Fibroblast of skin of right biceps (primary cell): ENCODE results near the gene TBX1.

ENCODE experiments used
- DNase-seq: peaks from one replicate; pipeline ENCODE4 v3.0.0-alpha.2; 2013

TBX1 gene

DNA sequence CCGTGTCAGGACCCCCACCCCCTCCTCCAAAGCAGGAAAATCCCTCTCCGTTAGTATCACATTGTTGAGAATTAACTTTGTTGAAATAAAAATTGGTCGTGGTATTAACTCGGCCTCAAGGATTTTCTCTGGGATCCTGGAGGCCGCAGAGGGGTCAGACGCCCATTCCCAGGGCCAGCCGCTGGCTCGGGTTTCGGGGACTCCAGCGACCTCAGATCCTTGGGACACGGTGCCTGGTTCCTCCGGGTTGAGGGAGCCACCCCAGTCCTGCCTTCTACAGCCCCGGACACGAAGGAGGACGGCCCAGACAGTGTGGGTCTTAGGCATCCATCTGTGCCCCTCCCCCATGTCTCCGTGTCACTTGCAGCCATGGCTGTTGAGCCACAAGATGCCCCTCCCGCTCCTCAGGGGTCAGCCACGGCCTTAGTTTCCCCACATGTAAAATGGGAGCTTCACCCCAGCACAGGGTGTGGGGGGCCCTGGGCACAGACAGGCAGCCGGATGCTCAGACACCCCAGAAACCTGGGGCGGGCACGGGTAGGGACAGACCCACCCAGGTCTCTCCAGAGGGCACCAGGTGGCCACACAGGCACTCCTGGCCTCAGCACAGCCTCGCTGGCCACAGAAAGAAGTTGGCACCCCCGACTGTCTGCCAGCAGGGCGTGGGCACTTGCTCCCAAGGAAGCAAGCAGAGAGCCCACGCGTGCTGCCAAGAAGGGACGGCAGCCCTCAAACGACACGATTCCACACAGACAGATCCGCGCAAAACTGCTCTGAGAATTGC is 21.7 kb upstream of the TBX1 start:
- no peak for DNase-seq

GRCh38 chr22:19739448-19739895 is 21.1 kb upstream of the TBX1 start:
- DNase-seq = no peak

DNA sequence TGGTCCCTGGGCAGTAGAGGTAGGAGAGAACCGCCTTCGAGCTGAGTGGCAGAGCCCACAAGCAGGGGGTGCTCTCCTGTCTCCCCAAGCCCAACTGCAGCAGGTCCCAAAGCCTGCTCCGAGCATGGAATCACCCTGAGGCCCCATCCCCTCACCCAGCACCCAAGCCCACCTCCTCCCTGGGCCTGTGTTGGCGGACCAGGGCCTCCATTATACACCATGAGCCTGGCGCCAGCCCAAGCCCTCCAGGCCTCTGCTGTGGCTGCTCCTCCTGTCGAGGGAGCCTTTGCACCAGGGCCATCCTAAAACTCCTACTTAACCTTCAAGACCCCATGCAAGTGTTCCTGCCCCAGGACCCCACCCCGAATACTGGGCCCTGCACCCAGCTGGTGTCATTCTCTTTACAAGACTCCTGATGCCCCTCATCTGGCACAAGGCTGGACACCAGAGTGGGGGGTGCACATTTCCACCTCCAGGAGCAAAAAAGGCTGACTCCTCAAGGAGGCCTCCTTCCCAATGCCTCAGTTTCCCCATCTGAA is 20.6 kb upstream of the TBX1 start:
- no peak for DNase-seq

GRCh38 chr22:19740586-19740985 is 20.0 kb upstream of the TBX1 start:
- no peak for DNase-seq

DNA sequence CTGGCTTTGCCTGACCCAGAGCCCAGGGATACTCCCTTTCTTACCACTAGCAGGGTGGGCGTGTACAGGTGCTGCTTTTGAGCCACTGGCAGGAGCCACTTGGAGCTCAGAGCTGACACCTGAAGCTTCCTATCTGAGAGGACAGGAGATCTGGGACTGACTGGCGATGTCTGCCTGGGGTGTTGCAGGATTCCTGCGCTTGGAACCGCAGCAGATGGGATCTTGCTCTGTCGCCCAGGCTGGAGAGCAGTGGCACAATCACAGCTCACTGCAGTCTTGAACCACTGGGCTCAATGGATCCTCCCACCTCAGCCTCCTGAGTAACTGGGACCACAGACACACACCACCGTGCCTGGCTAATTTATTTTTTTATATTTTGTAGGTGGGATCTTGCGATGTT is 19.5 kb upstream of the TBX1 start:
- DNase-seq = no peak

GRCh38 chr22:19742160-19743066 is 18.2 kb upstream of the TBX1 start:
- DNase-seq = no peak

DNA sequence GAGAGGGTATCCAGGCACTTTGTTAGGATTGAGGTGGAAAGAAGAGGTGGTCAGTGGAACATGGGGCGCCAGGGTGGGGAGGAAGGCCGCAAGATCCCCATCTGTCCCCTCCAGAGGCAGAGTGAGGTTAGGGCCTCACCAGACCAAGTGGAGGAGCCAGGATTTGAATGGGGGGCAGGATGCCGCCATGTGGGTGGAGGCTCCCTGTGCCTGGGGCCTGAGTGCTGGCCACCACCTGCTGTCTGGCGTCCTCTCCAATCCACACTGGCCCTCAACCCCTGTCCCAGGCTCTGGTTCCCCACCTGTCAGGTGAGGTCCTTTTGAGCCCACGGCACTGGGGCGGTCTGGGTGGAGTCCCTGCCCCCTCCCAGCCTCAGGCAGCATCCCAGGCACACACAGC is 17.5 kb upstream of the TBX1 start:
- DNase-seq = no peak

DNA sequence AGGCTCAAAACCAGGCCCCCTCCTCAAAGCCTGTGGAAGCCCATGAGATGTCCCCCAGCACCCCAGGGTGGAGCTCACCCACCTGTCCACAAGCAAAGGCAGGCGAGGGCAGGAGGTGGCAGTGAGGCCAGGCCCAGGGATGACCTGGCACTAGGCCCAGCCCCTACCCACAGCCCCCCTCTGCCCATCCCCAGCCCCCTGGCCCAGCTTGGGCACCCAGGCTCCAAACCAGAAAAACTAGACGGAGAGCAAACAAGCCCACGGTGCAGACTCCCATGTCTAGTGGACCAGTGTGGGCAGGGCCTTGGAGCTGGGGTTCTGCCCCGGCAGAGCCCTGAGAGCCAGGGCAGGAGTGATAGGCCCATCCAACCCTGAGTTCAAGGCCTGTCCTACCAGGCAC is 16.9 kb upstream of the TBX1 start:
- DNase-seq = no peak

DNA sequence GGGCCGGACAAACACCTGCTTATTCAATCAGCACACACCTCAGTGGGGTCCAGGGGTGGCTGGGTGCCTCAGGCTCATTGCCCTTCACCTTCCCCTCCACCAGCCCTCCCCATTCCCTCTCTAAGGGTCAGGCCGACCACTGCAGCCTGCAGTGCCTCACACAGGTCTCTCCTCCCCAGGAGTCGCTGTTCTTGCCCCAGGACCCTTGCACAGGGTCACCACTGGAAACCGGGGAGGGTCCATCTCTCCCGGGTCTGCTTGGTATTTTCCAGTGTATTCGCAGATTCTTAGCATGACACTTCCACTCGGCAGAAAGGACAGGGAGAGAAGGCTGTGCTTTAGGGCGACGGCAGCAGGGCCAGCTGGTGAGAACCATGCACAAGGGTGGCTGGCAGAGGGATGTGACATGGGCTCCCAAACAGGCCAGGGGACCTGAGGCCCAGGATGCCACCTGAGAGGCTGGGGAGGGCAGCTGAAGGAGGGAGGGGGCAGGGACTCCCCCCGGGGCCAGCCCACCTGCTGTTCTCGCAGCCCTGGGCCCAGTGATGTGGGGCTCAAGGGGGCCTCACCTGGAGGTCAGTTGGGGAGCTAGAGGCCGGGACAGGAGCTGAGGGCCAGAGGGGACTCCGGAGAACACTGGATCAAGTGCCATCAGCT is 16.1 kb upstream of the TBX1 start:
- DNase-seq = no peak

DNA sequence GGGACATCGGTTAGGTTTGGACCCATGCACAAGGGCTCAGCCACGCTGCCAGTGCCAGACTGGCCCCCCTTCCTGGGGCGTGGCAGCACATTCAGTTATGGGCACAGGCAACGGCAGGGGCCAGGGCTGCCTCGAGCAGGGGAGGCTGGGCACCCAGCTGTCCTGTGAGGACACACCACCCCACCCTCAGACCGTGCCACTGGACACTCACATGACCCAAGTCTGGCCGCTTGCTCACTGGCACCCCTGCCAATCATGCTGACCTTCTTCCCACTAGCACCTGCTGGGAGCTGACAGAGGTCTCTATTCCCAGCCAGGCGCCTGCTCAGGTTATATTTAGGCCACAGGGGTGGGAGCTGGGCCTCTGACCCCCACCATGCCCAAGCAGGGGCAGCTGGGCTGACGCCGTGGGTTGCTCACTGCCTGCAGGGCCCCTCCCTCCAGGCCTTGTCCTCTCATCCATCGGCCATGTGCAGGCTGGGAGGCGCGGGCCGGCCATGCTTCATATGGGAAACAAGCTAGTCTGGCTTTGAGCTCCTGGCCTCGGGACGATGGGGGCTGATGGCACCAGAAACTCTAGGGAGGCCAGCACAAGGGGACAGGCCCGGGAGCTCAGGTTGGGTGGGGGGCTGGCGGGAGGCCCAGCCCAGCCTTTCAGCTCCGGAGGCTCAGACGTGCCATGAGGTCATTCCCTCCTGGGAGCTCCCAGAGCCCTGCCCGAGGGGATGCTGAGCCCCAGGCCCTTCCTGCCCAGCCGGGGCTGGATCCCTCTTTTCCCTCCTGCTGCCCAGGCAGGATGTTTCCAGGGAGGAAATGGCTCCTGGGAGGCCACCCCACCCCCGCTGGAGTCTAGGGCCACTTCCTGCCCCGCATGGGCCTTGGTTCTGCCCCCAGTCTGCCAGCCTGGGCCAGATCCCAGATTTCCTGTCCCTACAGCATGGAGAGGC is 15.2 kb upstream of the TBX1 start:
- no peak for DNase-seq

- no peak for DNase-seq
Observed at GRCh38 chr22:19746726-19747125, 13.9 kb upstream of the TBX1 start.

- DNase-seq = no peak
Observed at GRCh38 chr22:19747551-19747950, 13.0 kb upstream of the TBX1 start.

GRCh38 chr22:19748139-19748538 is 12.4 kb upstream of the TBX1 start:
- no peak for DNase-seq

- no peak for DNase-seq
Observed at GRCh38 chr22:19748991-19749664, 11.4 kb upstream of the TBX1 start.

DNA sequence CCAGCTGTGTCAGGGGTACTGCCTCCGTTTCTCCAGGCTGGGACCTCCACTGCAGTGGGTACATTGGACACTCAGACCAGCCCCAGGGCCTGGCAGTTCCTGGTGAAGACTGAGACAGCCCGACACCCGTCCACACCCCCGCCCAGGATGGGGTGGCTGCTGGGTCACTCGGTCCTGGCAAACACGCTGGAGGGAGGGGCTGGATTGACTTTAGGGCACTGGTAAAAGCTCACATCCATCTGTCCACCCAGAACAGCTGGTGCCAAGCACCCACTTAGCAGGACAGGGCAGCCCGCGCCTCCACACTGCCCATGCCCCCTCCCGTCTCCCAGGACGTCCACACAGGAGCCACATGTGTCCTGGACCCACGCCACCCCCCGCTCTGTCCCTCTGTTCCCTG is 10.7 kb upstream of the TBX1 start:
- DNase-seq = no peak

GRCh38 chr22:19750507-19751490 is 9.8 kb upstream of the TBX1 start:
- DNase-seq = peak; percentile 61

- DNase-seq = no peak
Observed at GRCh38 chr22:19751497-19752245, 8.9 kb upstream of the TBX1 start.

DNA sequence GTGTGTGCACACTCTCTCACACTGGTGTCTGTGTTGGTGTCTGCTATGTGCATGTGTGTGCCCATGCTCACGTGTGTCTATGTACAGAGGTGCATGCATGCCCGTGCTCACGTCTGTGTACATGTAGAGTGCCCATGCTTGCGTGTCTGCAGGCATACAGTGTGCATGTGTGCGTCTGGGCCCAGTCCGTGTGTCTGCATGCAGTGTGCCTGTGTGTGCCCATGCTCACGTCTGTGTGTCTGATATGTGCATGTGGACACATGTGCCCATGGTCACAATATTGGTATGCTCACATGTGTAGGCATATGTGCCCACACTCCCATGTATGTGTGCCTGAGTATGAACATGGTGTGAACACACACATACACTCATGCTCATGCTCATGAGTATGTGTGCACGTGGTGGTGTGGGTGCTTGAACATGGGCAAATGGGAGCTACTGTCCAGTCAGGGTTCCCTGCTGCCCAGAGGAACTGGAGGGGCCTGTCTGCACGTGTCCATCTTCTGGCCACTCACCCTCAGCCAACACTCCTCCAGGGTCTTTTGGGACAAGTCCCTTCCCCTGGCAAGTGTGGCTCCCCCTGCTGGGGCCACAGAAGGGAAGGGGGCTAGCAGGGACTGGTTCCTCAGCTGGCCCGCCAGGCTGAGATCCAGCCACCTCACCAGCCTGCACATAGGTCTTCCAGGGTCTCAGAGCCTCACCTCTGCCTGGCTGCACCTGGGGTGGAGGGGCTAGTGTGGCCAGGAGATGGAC is 7.3 kb upstream of the TBX1 start:
- no peak for DNase-seq
